GM23338 (cell line): Measurements from ENCODE around the gene NEURL1B.

Experiments used
- CTCF ChIP-seq, 2 experiments: fragments of 200-600 bp in 1 of 2; sonication (generic) in 1 of 2; conservative IDR thresholded peaks; 2 replicates each; pipeline versions ENCODE4 v1.5.1 to v1.6.1; 2016 to 2017; ENCODE audit warnings: antibody characterized with exemption in 2 of 2, low read depth in 2 of 2, mild to moderate bottlenecking in 2 of 2, moderate library complexity in 1 of 2
- EZH2 ChIP-seq: fragments of 200-600 bp; sonication (generic); IDR thresholded peaks from one replicate; pipeline ENCODE4 v1.8.0; 2017; ENCODE audit warnings: antibody characterized with exemption, mild to moderate bottlenecking, low read depth; ENCODE audit not compliant: unreplicated experiment
- EZH2phosphoT487 ChIP-seq: fragments of 200-600 bp; sonication (generic); IDR thresholded peaks from one replicate; pipeline ENCODE4 v1.8.1; 2018; ENCODE audit warnings: antibody characterized with exemption; ENCODE audit not compliant: unreplicated experiment
- JUNB ChIP-seq: IDR thresholded peaks from one replicate; pipeline ENCODE4 v1.6.1; 2016; ENCODE audit warnings: antibody characterized with exemption; ENCODE audit not compliant: unreplicated experiment
- REST ChIP-seq: IDR thresholded peaks from one replicate; pipeline ENCODE4 v1.6.1; 2018; ENCODE audit warnings: antibody characterized with exemption; ENCODE audit not compliant: unreplicated experiment

- TF ChIP-seq EZH2phosphoT487 (no peak), JUNB (no peak), CTCF (conservative IDR thresholded peaks at IDR 0.05; ENCODE audit: low read depth in 2 of 2) (peak; percentile 46 to 53), EZH2 (no peak), REST (no peak)
Measured at GRCh38 chr5:172646716-172647285, 5.7 kb downstream of the NEURL1B start.
